G401 (cell line): Measurements from ENCODE around the gene BICRA. TPM values are rescaled to one million over a fixed set of nuclear protein-coding genes. Genes with fewer than 3 reads are reported as not detected.
A peak's percentile ranks its signal among the peaks of the same experiment; 100 is the strongest.
"Not testable (repeated sequence)": the region's sequence is repeated elsewhere in the genome, so short reads cannot be mapped to it uniquely, and the experiment has no call there.

Experiments
- DNase-seq: peaks from one replicate; pipeline ENCODE4 v3.0.0-alpha.2; 2015; ENCODE audit warnings: low spot score
- in situ Hi-C: cut with HindIII; loops from 2 replicates; pipeline ENCODE4 v1.10.0; 2016; ENCODE audit warnings: low sequenced_read_pairs, mixed read lengths
- total RNA-seq: library from RNA; depleted of rRNA; stranded (reverse); fragments of >200 nt; shearing (Covaris generic); gene quantifications from 2 replicates; pipeline ENCODE4 v1.2.3, GENCODE V29; 2014

BICRA gene
- total RNA-seq, 1 experiment from 2014 or later, result 0.10 TPM

GRCh38 chr19:47657719-47658118 is 48.8 kb downstream of the BICRA start:
- no peak for DNase-seq
- in situ Hi-C loops, result no loop called here

- peak; percentile 48 for DNase-seq
- in situ Hi-C loops, result no loop called here
These were observed 49.8 kb downstream of the BICRA start for GRCh38 chr19:47658431-47659348.

- DNase-seq, result no peak
- in situ Hi-C loops, result no loop called here
These were observed 51.5 kb downstream of the BICRA start for GRCh38 chr19:47660435-47660832.

- no peak for DNase-seq
- in situ Hi-C loops, result no loop called here
These were observed 52.2 kb downstream of the BICRA start for GRCh38 chr19:47661161-47661560.

- in situ Hi-C loops, result no loop called here
- DNase-seq, result no peak
These were observed 52.7 kb downstream of the BICRA start for GRCh38 chr19:47661611-47662010.

GRCh38 chr19:47663435-47663910 is 54.5 kb downstream of the BICRA start:
- in situ Hi-C loops, result no loop called here
- DNase-seq, result no peak

GRCh38 chr19:47663911-47664771 is 55.2 kb downstream of the BICRA start:
- in situ Hi-C loops, result no loop called here
- peak; percentile 59 for DNase-seq

GRCh38 chr19:47668556-47668955 is 59.6 kb downstream of the BICRA start:
- in situ Hi-C loops, DNase-seq: not testable (repeated sequence)

- DNase-seq, result no peak
- in situ Hi-C loops, result no loop called here
These were observed 61.8 kb downstream of the BICRA start for GRCh38 chr19:47670736-47671135.

GRCh38 chr19:47671499-47671898 is 62.6 kb downstream of the BICRA start:
- no peak for DNase-seq
- in situ Hi-C loops, result no loop called here

- no peak for DNase-seq
- in situ Hi-C loops, result no loop called here
These were observed 64.5 kb downstream of the BICRA start for GRCh38 chr19:47673426-47673825.

GRCh38 chr19:47674548-47674947 is 65.6 kb downstream of the BICRA start:
- DNase-seq, result no peak
- in situ Hi-C loops, result no loop called here

GRCh38 chr19:47675271-47675670 is 66.3 kb downstream of the BICRA start:
- DNase-seq, result no peak
- in situ Hi-C loops, result no loop called here

GRCh38 chr19:47675859-47676258 is 66.9 kb downstream of the BICRA start:
- no peak for DNase-seq
- in situ Hi-C loops, result no loop called here

- in situ Hi-C loops, result no loop called here
These were observed 67.9 kb downstream of the BICRA start for GRCh38 chr19:47676811-47677210.

GRCh38 chr19:47679251-47679900 is 70.4 kb downstream of the BICRA start:
- DNase-seq, result no peak
- in situ Hi-C loops, result no loop called here

More at GRCh38 chr19:47676811-47677210, 67.9 kb downstream of the BICRA start:
- DNase-seq, result peak; percentile 52

- in situ Hi-C loops, result no loop called here
- no peak for DNase-seq
These were observed 71.3 kb downstream of the BICRA start for GRCh38 chr19:47679922-47680857.

GRCh38 chr19:47680858-47681332 is 72.0 kb downstream of the BICRA start:
- in situ Hi-C loops, result no loop called here
- DNase-seq, result no peak
